AG09309 (cell line): ENCODE results near the gene TBL1Y.
"Not testable (repeated sequence)": the region's sequence is repeated elsewhere in the genome, so short reads cannot be mapped to it uniquely, and the experiment has no call there.

ENCODE experiments used
- DNase-seq: peaks from one replicate; pipeline ENCODE4 v3.0.0-alpha.2; 2010; ENCODE audit warnings: low read depth
- H3K4me3 ChIP-seq: 2 replicates; pipeline ENCODE4 v1.5.1; 2011; ENCODE audit warnings: mild to moderate bottlenecking, low read depth, low read length, moderate library complexity; ENCODE audit not compliant: control insufficient read depth
- CTCF ChIP-seq: IDR thresholded peaks from 2 replicates; pipeline ENCODE4 v1.5.1; 2011; ENCODE audit warnings: mild to moderate bottlenecking, low read depth, low read length, inconsistent platforms; ENCODE audit not compliant: insufficient read depth, control insufficient read depth; ENCODE audit errors: missing control alignments

The TBL1Y gene

GRCh38 chrY:7040662-7041061, 130.2 kb downstream of the TBL1Y start:
- DNase-seq = no peak
- TF ChIP-seq CTCF = no peak
- H3K4me3 ChIP-seq = no peak overlapping the region

DNA sequence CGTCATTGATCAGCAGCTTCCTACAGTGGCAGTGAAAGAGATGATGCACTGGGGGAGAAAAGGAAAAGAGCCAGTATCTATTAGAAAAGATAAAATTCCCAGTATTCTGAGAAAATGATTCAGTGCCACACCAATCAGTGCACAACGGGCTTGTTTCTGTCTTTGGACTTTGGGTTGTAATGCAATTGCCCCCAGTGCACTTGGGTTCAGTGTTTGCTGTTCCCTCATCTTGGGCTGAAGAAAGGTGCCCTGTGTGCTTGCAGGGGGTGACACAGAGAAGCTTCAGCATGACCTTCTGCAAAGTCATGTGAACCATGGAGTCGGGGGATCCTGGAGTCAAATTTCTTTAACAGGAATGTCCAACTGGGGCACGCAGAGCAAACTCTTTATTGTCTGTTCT, 131.5 kb downstream of the TBL1Y start:
- DNase-seq = no peak
- no peak overlapping the region for H3K4me3 ChIP-seq
- no peak for TF ChIP-seq CTCF

- DNase-seq, H3K4me3 ChIP-seq: not testable (repeated sequence)
Measured at GRCh38 chrY:7052461-7052860, 142.0 kb downstream of the TBL1Y start.

GRCh38 chrY:7056886-7057285, 146.4 kb downstream of the TBL1Y start:
- TF ChIP-seq CTCF = no peak
- no peak for DNase-seq
- no peak overlapping the region for H3K4me3 ChIP-seq

DNA sequence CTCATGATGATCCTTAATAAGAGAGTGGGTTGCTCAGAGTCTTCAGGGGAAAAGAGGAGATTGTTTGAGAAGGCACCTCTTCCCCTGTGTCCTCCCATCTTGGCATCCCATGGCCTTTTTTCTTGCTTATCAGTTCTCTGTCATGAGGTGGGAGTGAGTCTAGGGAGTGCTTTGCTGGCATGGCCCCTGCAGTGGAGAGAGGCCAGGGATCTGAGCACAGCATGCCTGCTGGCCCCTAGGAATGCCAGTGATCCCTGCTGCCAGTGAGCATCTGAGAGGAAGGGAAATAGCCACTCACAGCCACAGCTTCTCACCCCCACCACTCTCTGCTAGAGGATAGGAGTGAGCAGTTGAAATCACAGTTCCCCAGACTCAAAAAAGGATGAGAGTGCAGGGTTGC, 168.2 kb downstream of the TBL1Y start:
- no peak for DNase-seq
- H3K4me3 ChIP-seq = no peak overlapping the region
- TF ChIP-seq CTCF = no peak

DNA sequence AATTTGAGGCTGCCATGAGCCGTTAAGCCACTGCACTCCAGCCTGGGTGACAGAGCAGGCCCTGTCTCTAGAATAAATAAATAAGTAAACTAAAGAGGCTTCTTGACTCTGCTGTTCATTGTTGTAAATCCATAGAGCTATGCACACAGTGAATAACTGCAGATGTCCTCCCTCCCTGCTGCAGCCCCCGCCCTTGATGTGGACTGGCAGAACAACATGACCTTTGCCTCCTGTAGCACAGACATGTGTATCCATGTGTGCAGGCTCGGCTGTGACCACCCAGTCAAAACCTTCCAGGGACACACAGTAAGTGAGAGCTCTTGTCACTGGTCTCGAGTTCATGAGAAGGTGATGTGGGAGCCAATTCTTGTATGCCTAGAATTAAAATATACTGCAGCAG, 170.1 kb downstream of the TBL1Y start:
- not testable (repeated sequence) for DNase-seq, H3K4me3 ChIP-seq

GRCh38 chrY:7085606-7086005, 175.1 kb downstream of the TBL1Y start:
- TF ChIP-seq CTCF = no peak
- no peak for DNase-seq
- H3K4me3 ChIP-seq = no peak overlapping the region

DNA sequence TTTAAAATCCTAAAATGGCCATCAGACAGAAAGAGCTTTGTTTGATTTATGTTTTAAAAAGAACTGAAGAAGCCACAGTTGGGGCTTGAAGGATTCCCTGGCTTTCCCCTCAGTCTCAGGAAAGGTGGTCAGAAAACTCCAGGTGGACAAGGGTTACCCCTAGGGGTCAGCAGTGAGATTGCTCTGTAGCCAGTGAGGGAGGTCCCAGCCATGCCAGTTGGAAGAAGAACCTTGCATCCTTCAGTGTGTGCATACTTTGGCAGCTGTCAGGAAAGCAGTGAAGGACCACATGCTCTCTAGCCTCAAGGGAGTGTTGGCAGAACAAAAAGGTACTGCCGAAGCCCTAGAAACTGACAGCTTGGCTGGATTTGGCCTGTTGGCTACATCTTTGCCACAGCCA, 182.3 kb downstream of the TBL1Y start:
- no peak for DNase-seq
- no peak overlapping the region for H3K4me3 ChIP-seq
- TF ChIP-seq CTCF = no peak
